ENCODE measurements around the gene SSBP2.

The SSBP2 gene

GRCh38 chr5:81365541-81365940 lies 385.4 kb downstream of the SSBP2 start:
- Mint-ChIP-seq H3K27me3 (ENCODE audit: low read depth) (peaks cover 4% of the 10 kb centered on the region), H3K4me1 (ENCODE audit: low read depth) (peaks cover 2% of the 10 kb centered on the region), H3K27ac (no peak overlapping the region), H3K4me3 (no peak overlapping the region), H3K36me3 (ENCODE audit: low read depth) (no peaks in the 10 kb centered on the region), H3K9me3 (no peaks in the 10 kb centered on the region)

DNA sequence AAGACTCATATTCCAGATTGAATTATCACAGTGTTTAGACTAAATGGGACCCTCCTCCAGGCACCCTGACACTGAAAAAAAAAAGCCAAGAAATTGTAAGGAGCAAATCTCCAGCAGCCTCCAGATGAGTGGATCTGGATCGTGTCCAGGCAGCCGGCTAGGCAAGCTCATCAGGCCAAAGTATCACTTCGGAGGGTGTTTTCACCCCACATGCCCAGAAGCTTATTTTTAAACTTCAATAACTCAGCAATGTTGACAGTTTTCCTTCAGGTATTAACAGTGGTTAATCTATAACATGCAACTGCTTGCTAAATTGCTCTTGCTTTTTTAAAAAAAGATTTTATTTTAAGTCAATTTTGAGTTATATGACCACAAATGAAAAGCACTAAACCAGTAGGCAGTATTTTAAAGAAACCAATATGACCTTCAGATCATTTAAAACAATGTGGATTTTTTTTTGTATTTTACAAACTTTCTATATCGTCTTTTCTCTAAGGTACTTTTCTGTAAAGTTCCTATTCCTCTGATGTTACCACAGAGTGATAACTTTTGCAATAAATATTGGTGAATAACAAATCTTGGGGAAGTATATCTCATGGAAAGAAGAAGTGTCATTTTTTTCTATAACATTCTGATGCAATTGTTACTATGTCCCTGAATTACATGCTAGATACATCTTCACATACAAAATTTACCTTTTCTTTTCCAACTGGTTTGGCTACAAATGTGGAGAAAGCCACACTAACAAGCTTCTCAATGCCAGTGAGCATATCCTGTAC lies 387.6 kb downstream of the SSBP2 start:
- Mint-ChIP-seq H3K4me3 (no peak overlapping the region), H3K36me3 (ENCODE audit: low read depth) (no peaks in the 10 kb centered on the region), H3K4me1 (ENCODE audit: low read depth) (no peaks in the 10 kb centered on the region), H3K27ac (no peak overlapping the region), H3K9me3 (no peaks in the 10 kb centered on the region), H3K27me3 (ENCODE audit: low read depth) (peaks cover 4% of the 10 kb centered on the region)
